HG02981 (cell line): ENCODE results near the gene GXYLT2.

Experiments used
- ATAC-seq: cut with Tn5 transposase; IDR thresholded peaks from one replicate; pipeline ENCODE4 v1.9.1; 2021; ENCODE audit warnings: mild to moderate bottlenecking, moderate library complexity; ENCODE audit not compliant: unreplicated experiment

GXYLT2 gene

GRCh38 chr3:72891053-72891855 is 3.4 kb downstream of the GXYLT2 start:
- ATAC-seq = no peak

- ATAC-seq = no peak
Measured at GRCh38 chr3:72892081-72892775, 4.4 kb downstream of the GXYLT2 start.

- no peak for ATAC-seq
Measured at GRCh38 chr3:72892870-72893269, 5.0 kb downstream of the GXYLT2 start.

- no peak for ATAC-seq
Measured at GRCh38 chr3:72894976-72895552, 7.2 kb downstream of the GXYLT2 start.

- no peak for ATAC-seq
Measured at GRCh38 chr3:72896996-72897757, 9.3 kb downstream of the GXYLT2 start.

- no peak for ATAC-seq
Measured at GRCh38 chr3:72897758-72898007, 9.8 kb downstream of the GXYLT2 start.

GRCh38 chr3:72899349-72899765 is 11.5 kb downstream of the GXYLT2 start:
- ATAC-seq = no peak

- no peak for ATAC-seq
Measured at GRCh38 chr3:72900048-72900447, 12.2 kb downstream of the GXYLT2 start.

GRCh38 chr3:72901840-72902239 is 14.0 kb downstream of the GXYLT2 start:
- no peak for ATAC-seq

- ATAC-seq = no peak
Measured at GRCh38 chr3:72903004-72903403, 15.2 kb downstream of the GXYLT2 start.

GRCh38 chr3:72904163-72904562 is 16.3 kb downstream of the GXYLT2 start:
- no peak for ATAC-seq

- ATAC-seq = no peak
Measured at GRCh38 chr3:72906154-72906553, 18.3 kb downstream of the GXYLT2 start.

GRCh38 chr3:72907131-72907711 is 19.4 kb downstream of the GXYLT2 start:
- no peak for ATAC-seq

GRCh38 chr3:72907731-72908620 is 20.1 kb downstream of the GXYLT2 start:
- no peak for ATAC-seq

- no peak for ATAC-seq
Measured at GRCh38 chr3:72909591-72909990, 21.7 kb downstream of the GXYLT2 start.

- no peak for ATAC-seq
Measured at GRCh38 chr3:72912532-72912931, 24.7 kb downstream of the GXYLT2 start.

GRCh38 chr3:72914383-72914782 is 26.5 kb downstream of the GXYLT2 start:
- no peak for ATAC-seq

- no peak for ATAC-seq
Measured at GRCh38 chr3:72916250-72916649, 28.4 kb downstream of the GXYLT2 start.

GRCh38 chr3:72919520-72919919 is 31.7 kb downstream of the GXYLT2 start:
- no peak for ATAC-seq

- ATAC-seq = no peak
Measured at GRCh38 chr3:72924055-72924454, 36.2 kb downstream of the GXYLT2 start.
